Stomach smooth muscle (tissue), 2 donors: ENCODE measurements around the gene ALPK3.

Source experiments
- H3K27ac ChIP-seq: one replicate; pipeline ENCODE4 v1.7.0; 2013; ENCODE audit warnings: mild to moderate bottlenecking, low read length, inconsistent platforms
- H3K27me3 ChIP-seq, 2 donors: one replicate each; pipeline ENCODE4 v1.7.0; 2013; ENCODE audit warnings: low read length in 2 of 2; ENCODE audit not compliant: insufficient read depth in 2 of 2, control insufficient read depth in 1 of 2
- H3K36me3 ChIP-seq, 2 donors: one replicate each; pipeline ENCODE4 v1.7.0; 2013; ENCODE audit warnings: low read length in 2 of 2; ENCODE audit not compliant: control insufficient read depth in 2 of 2, insufficient read depth in 2 of 2
- H3K4me1 ChIP-seq: one replicate; pipeline ENCODE4 v1.7.0; 2013; ENCODE audit warnings: low read length; ENCODE audit not compliant: control insufficient read depth, insufficient read depth
- H3K4me3 ChIP-seq, 2 donors: one replicate each; pipeline ENCODE4 v1.7.0; 2013; ENCODE audit warnings: low read length in 2 of 2
- H3K9ac ChIP-seq, 2 donors: one replicate each; pipeline ENCODE4 v1.7.0; 2013; ENCODE audit warnings: low read length in 2 of 2, mild to moderate bottlenecking in 1 of 2
- H3K9me3 ChIP-seq, 2 donors: one replicate each; pipeline ENCODE4 v1.7.0; 2013; ENCODE audit warnings: low read length in 2 of 2; ENCODE audit not compliant: control insufficient read depth in 2 of 2
- donor health status: healthy.
- donor health status: Pancreatic carcinoma.

ALPK3 gene

GRCh38 chr15:84823282-84823878 lies 6.2 kb downstream of the ALPK3 start:
- H3K9ac ChIP-seq: no peak overlapping the region
- H3K4me3 ChIP-seq: peak overlapping the region in 1 of 2 donors; percentile 22
- peaks cover 0 to 12% of the 10 kb centered on the region in 2 donors for H3K36me3 ChIP-seq
- no peaks in the 10 kb centered on the region for H3K9me3 ChIP-seq
- H3K27ac ChIP-seq: peak overlapping the region; percentile 55
- no peaks in the 10 kb centered on the region for H3K27me3 ChIP-seq
- peaks cover 87% of the 10 kb centered on the region for H3K4me1 ChIP-seq

GRCh38 chr15:84824260-84825007 lies 7.3 kb downstream of the ALPK3 start:
- no peaks in the 10 kb centered on the region for H3K9me3 ChIP-seq
- peak overlapping the region in 1 of 2 donors; percentile 15 for H3K4me3 ChIP-seq
- peaks cover 81% of the 10 kb centered on the region for H3K4me1 ChIP-seq
- H3K36me3 ChIP-seq: peaks cover 0 to 13% of the 10 kb centered on the region in 2 donors
- H3K9ac ChIP-seq: no peak overlapping the region
- no peaks in the 10 kb centered on the region for H3K27me3 ChIP-seq
- H3K27ac ChIP-seq: peak overlapping the region; percentile 55

GRCh38 chr15:84826369-84826823 lies 9.2 kb downstream of the ALPK3 start:
- no peaks in the 10 kb centered on the region for H3K27me3 ChIP-seq
- peak overlapping the region; percentile 71 for H3K27ac ChIP-seq
- no peaks in the 10 kb centered on the region for H3K9me3 ChIP-seq
- peaks cover 0 to 15% of the 10 kb centered on the region in 2 donors for H3K36me3 ChIP-seq
- H3K9ac ChIP-seq: no peak overlapping the region
- peaks cover 65% of the 10 kb centered on the region for H3K4me1 ChIP-seq
- no peak overlapping the region for H3K4me3 ChIP-seq

- Histone ChIP-seq H3K36me3 (peaks cover 0 to 12% of the 10 kb centered on the region in 2 donors), H3K9ac (no peak overlapping the region), H3K27me3 (no peaks in the 10 kb centered on the region), H3K9me3 (no peaks in the 10 kb centered on the region), H3K4me1 (peaks cover 64% of the 10 kb centered on the region), H3K27ac (peak overlapping the region; percentile 71), H3K4me3 (no peak overlapping the region)
These were observed 10.1 kb downstream of the ALPK3 start for GRCh38 chr15:84827246-84827645.

- H3K9ac ChIP-seq: peak overlapping the region in 1 of 2 donors; percentile 6
- H3K27me3 ChIP-seq: no peaks in the 10 kb centered on the region
- H3K4me1 ChIP-seq: peaks cover 64% of the 10 kb centered on the region
- peak overlapping the region; percentile 71 for H3K27ac ChIP-seq
- H3K4me3 ChIP-seq: peak overlapping the region in 1 of 2 donors; percentile 47
- no peaks in the 10 kb centered on the region for H3K9me3 ChIP-seq
- H3K36me3 ChIP-seq: peaks cover 0 to 13% of the 10 kb centered on the region in 2 donors
These were observed 11.1 kb downstream of the ALPK3 start for GRCh38 chr15:84828086-84828908.

- peaks cover 64% of the 10 kb centered on the region for H3K4me1 ChIP-seq
- no peaks in the 10 kb centered on the region for H3K9me3 ChIP-seq
- H3K9ac ChIP-seq: no peak overlapping the region
- peaks cover 0 to 13% of the 10 kb centered on the region in 2 donors for H3K36me3 ChIP-seq
- H3K27me3 ChIP-seq: no peaks in the 10 kb centered on the region
- peak overlapping the region; percentile 12 for H3K27ac ChIP-seq
- H3K4me3 ChIP-seq: no peak overlapping the region
These were observed 12.3 kb downstream of the ALPK3 start for GRCh38 chr15:84829428-84829827.

- peaks cover 0 to 13% of the 10 kb centered on the region in 2 donors for H3K36me3 ChIP-seq
- H3K9ac ChIP-seq: no peak overlapping the region
- H3K27ac ChIP-seq: no peak overlapping the region
- H3K4me3 ChIP-seq: no peak overlapping the region
- H3K4me1 ChIP-seq: peaks cover 65% of the 10 kb centered on the region
- no peaks in the 10 kb centered on the region for H3K27me3 ChIP-seq
- no peaks in the 10 kb centered on the region for H3K9me3 ChIP-seq
These were observed 12.9 kb downstream of the ALPK3 start for GRCh38 chr15:84830036-84830435.

- Histone ChIP-seq H3K27ac (no peak overlapping the region), H3K27me3 (no peaks in the 10 kb centered on the region), H3K36me3 (peaks cover 0 to 13% of the 10 kb centered on the region in 2 donors), H3K4me1 (peaks cover 71% of the 10 kb centered on the region), H3K4me3 (no peak overlapping the region), H3K9ac (no peak overlapping the region), H3K9me3 (no peaks in the 10 kb centered on the region)
These were observed 13.9 kb downstream of the ALPK3 start for GRCh38 chr15:84831028-84831427.

GRCh38 chr15:84831613-84832012 lies 14.5 kb downstream of the ALPK3 start:
- H3K4me1 ChIP-seq: peaks cover 72% of the 10 kb centered on the region
- H3K36me3 ChIP-seq: peaks cover 2 to 13% of the 10 kb centered on the region in 2 donors
- H3K27ac ChIP-seq: no peak overlapping the region
- H3K27me3 ChIP-seq: no peaks in the 10 kb centered on the region
- H3K9ac ChIP-seq: no peak overlapping the region
- H3K9me3 ChIP-seq: no peaks in the 10 kb centered on the region
- H3K4me3 ChIP-seq: no peak overlapping the region

- Histone ChIP-seq H3K4me3 (no peak overlapping the region), H3K9ac (no peak overlapping the region), H3K9me3 (no peaks in the 10 kb centered on the region), H3K27ac (peak overlapping the region; percentile 31), H3K4me1 (peaks cover 68% of the 10 kb centered on the region), H3K36me3 (peaks cover 2 to 10% of the 10 kb centered on the region in 2 donors), H3K27me3 (no peaks in the 10 kb centered on the region)
These were observed 15.4 kb downstream of the ALPK3 start for GRCh38 chr15:84832448-84833040.
